Measurements from ENCODE around the gene GIPC3.

Gene GIPC3

DNA sequence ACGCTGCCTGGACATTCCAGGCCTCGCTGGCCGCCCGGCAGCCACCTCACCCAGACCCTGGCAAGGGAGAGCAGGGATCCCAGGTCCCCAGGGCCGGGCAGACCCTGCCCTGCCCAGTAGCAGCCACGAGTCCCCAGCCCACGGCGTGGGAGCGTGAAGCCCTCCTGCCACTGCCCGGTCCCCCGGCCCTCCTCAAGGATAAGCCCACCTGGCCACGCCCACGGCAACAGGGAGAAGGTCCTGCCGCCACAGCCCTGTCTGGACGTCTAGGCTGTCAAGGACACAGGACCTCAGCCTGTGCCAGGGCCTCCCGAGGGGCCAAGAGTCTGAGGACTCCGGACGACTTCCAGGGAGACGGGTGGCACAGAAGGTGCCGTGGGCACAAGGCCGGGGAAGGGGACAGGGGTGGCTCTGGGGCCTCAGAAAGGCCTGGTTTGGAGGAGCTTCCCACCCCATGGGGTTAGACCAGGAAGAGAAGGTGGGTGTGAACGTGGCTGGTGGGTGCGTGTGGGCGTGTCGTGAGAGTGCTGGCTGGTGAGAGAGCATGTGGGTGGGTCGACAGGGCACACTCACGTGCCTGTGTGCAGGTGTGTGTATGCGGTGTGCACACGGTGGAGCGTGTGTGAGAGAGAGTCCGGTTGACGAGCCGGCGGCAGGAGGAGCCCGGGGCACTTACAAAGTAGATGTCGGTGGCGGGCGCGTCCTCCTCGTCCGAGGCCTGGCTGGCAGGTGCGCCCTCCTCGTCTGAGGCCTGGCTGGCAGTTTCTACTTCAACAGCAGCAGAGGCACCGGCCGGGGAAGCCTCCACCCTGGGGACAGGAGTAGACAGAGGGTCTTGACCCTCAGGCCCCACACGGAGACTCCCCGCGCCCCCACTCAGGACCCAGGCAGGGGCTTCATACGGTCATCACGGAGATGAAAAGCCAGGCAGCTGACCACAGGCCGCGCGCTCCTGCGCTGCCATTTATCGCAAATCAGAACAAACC is 53.2 kb downstream of the GIPC3 start:
- DNase-seq, result no peak

- DNase-seq, result no peak
Observed at GRCh38 chr19:3639479-3639878, 54.2 kb downstream of the GIPC3 start.

DNA sequence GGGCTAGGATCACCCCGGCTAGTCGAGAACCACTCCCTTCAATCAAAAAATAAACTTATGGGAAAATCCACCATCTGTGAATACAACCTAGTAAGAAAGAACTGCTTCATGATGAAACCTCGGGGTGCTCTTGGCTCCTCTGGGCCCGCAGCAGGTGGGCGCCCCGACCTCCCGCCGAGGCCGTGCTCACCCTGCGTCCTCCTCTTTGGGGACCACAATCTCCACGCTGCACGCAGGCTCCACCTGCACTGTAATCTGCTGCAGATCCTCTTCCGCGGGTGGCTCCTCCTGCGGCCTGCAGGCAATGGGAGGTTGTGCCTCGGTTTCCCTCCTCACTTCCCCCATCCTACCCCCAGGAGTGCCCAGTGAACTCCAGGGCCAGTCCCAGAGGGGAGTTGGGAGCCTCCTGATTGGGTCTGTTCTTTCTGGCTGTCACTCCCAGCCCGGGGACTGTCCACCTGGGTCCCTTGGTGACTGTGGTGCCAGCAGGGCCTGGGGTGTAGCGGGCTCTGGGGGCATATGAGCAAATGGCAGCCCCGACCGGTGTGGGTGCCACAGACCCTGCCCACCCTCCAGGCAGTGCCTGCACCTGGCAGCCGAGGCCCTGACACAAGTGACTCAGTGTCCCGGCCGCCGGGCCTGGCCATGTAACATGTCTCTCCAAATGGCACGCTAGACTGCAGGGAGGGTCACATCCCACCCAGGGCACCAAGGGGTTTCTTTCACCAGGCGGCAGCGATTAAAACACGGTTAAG is 56.4 kb downstream of the GIPC3 start:
- no peak for DNase-seq

DNA sequence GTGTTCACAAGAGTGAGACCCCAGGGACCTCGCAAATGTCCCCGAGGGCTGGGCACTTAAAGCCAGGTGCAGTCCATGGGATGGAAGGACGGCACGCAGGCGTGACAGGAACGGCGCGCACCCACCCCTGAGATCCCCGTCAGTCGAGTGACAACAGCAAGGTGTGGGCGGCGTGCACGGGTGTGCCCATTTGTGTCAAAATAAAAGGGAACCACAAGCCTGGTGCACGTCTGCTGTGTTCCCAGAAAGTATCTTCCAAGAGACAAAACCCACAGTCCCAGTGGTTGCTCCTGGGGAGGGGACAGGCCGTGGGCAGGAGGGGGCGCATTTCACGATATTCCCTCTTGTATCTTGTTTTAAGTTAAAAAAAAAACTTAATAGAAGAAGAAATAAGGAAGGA is 57.0 kb downstream of the GIPC3 start:
- DNase-seq, result no peak
